ENCODE results near the gene PHOX2A.

The PHOX2A gene

DNA sequence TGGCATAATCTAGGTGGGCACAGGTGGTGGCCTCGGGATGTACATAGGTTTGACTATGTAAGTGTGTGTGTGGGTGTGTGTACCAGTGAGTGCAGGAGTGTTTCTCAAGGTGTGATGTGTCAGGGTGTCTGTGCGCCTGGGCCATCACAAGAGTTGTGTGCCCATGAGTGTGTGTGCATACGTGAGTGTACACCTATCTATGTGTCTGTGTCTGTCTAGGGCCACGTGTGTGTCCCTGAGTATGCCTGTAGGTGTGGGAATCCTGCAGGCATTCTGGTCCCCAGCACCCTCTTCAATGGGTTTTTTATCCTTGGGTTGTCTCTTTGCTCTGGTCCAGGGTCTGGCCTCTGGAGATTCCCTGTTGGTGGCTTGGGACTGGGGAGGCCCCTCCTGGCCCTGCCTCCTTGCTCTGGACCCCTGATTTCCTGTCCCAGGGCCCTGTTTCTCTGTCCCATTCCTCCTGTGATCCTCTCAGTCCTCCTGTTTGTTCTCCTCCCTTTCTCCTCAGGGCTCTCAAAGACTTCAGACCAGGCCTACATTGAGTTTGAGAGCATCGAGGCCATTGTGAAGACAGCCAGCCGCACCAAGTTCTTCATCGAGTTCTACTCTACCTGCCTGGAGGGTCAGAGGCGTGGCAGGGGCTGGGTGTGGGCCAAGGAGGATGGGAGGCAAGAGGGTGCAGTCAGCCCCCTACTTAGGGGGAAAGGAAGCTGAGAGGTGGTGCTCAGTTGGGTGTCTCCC lies 10.0 kb downstream of the PHOX2A start:
- Mint-ChIP-seq H3K9me3 (no peaks in the 10 kb centered on the region), H3K36me3 (ENCODE audit: low read depth) (peaks cover 45% of the 10 kb centered on the region), H3K27ac (no peak overlapping the region), H3K27me3 (ENCODE audit: low read depth) (peaks cover 5% of the 10 kb centered on the region), H3K4me3 (no peak overlapping the region), H3K4me1 (ENCODE audit: low read depth) (peaks cover 2% of the 10 kb centered on the region)
- DNase-seq (ENCODE audit: low spot score), result no peak

DNA sequence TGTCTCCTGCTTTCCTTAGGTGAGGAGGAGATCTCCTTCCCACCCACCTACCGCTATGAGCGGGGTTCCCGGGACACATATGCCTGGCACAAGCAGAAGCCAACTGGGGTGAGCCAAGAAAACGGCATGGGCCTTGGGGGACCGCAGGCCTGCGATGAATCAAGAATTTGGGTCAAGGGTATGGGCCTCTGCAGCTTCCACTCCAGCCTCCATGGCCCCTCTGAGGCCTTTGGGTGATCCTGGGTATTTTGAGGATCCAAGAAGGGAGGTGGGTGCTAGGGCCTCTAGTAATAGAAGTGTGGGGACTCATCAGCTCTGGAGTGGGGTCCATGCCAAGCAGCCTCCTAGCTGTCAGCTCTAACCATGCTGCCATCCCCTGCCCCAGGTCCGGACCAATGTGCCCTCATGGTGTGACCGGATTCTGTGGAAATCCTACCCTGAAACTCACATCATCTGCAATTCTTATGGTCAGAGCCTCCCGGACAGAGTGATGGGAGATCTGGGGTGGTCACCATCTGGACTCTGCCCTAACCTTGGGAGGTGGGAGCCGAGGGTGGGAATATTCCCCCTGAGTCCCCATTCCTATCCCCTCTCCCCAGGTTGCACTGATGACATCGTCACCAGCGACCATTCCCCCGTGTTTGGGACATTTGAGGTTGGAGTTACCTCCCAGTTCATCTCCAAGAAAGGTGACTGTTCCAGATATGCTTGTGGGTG lies 10.8 kb downstream of the PHOX2A start:
- no peaks in the 10 kb centered on the region for H3K4me1 Mint-ChIP-seq (ENCODE audit: low read depth)
- no peak overlapping the region for H3K4me3 Mint-ChIP-seq
- H3K9me3 Mint-ChIP-seq, result no peaks in the 10 kb centered on the region
- no peak overlapping the region for H3K27ac Mint-ChIP-seq
- H3K36me3 Mint-ChIP-seq (ENCODE audit: low read depth), result peaks cover 41% of the 10 kb centered on the region
- peaks cover under 1% of the 10 kb centered on the region for H3K27me3 Mint-ChIP-seq (ENCODE audit: low read depth)
- no peak for DNase-seq (ENCODE audit: low spot score)

DNA sequence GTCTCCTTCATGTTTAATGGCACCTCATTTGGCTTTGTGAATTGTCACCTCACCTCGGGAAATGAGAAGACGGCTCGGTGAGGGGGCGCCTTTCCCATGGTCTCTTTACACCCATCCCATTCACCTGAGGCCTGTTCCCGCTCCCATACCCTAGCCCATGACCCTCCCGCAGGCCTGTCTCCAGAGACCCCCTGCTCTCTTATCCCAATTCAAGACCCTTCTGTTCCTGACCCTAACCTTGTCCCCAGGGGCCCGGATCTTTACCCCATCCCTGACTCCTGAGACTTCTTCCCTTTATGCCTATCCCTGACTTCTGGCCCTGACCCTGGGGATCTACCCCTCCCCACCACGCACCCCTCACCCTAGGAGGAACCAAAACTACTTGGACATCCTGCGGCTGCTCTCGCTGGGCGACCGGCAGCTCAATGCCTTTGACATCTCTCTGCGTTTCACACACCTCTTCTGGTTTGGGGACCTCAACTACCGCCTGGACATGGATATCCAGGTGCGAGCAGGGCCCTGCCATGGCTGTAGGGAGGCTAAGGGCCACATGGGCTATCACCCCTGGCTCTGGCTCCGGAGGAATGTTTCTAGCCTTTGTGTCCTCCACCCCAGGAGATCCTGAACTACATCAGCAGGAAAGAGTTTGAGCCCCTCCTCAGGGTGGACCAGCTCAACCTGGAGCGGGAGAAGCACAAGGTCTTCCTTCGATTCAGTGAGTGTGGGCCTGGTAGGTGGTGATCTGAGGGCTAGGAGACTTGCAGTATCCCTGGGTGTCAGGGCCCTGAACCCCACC lies 11.5 kb downstream of the PHOX2A start:
- H3K4me3 Mint-ChIP-seq, result no peak overlapping the region
- no peaks in the 10 kb centered on the region for H3K4me1 Mint-ChIP-seq (ENCODE audit: low read depth)
- no peaks in the 10 kb centered on the region for H3K27me3 Mint-ChIP-seq (ENCODE audit: low read depth)
- no peak overlapping the region for H3K27ac Mint-ChIP-seq
- H3K9me3 Mint-ChIP-seq, result no peaks in the 10 kb centered on the region
- no peak for DNase-seq (ENCODE audit: low spot score)
- H3K36me3 Mint-ChIP-seq (ENCODE audit: low read depth), result peaks cover 40% of the 10 kb centered on the region

DNA sequence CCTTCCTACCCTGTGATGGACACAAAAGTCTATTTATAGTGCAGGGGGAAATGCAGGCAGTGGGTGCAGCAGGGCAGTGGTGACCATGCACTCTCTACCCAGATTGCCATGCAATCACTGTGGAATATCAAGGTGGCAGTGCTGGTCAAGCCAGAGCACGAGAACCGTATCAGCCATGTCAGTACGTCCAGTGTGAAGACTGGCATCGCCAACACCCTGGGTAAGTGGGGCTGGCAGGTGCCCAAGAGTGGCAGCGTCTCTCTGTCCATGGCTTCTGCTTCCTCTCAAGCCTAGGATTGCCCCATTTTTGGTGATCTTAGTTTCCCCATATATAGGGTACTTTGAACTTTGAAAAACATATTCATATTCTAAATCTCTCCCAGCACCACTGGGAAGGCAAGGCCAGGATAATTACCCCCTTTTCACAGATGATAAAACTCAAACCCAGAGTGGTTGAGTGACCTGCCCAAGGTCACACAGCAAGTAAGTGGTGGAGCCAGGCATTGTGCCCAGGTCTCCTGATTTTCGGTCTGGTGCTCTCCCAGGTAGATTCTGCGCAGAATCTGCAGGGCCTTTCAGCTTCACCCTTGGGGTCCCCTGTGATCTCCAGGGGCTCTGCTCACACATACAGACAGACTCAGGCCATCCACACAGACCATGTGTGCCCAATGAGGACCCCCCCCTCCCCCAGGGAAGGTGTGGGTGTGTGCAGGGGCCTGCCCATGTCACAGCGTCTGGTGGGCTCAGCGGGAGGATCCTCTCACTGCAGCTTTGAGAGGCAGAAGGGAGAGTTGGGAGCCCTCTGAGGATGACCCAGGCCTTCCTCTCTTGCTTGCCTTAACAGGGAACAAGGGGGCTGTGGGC lies 12.3 kb downstream of the PHOX2A start:
- H3K4me1 Mint-ChIP-seq (ENCODE audit: low read depth), result no peaks in the 10 kb centered on the region
- no peak overlapping the region for H3K27ac Mint-ChIP-seq
- peaks cover 38% of the 10 kb centered on the region for H3K36me3 Mint-ChIP-seq (ENCODE audit: low read depth)
- no peak overlapping the region for H3K4me3 Mint-ChIP-seq
- no peak for DNase-seq (ENCODE audit: low spot score)
- no peaks in the 10 kb centered on the region for H3K9me3 Mint-ChIP-seq
- H3K27me3 Mint-ChIP-seq (ENCODE audit: low read depth), result no peaks in the 10 kb centered on the region

DNA sequence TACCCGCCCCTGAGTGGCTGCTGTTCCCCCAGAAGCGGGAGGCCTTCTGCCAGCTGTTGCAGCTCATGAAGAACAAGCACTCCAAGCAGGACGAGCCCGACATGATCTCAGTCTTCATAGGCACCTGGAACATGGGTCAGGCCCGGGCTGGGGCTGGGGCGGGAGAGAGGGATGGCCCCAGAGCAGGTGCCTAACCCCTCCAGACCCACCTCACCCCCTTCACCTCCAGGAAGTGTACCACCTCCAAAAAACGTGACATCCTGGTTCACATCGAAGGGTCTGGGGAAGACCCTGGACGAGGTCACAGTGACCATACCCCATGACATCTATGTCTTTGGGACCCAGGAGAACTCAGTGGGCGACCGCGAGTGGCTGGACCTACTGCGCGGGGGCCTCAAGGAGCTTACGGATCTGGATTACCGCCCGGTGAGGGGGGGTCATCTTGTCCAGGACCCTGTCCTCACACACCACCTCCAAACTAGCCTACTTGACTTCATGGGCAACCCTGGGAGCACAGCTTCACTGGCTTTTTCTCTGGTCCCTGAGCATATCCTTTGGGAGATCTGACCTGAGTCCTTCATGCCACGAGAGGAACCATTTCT lies 13.1 kb downstream of the PHOX2A start:
- no peak for DNase-seq (ENCODE audit: low spot score)
- peaks cover 5% of the 10 kb centered on the region for H3K4me1 Mint-ChIP-seq (ENCODE audit: low read depth)
- no peaks in the 10 kb centered on the region for H3K27me3 Mint-ChIP-seq (ENCODE audit: low read depth)
- H3K36me3 Mint-ChIP-seq (ENCODE audit: low read depth), result peaks cover 36% of the 10 kb centered on the region
- no peak overlapping the region for H3K4me3 Mint-ChIP-seq
- no peak overlapping the region for H3K27ac Mint-ChIP-seq
- no peaks in the 10 kb centered on the region for H3K9me3 Mint-ChIP-seq

DNA sequence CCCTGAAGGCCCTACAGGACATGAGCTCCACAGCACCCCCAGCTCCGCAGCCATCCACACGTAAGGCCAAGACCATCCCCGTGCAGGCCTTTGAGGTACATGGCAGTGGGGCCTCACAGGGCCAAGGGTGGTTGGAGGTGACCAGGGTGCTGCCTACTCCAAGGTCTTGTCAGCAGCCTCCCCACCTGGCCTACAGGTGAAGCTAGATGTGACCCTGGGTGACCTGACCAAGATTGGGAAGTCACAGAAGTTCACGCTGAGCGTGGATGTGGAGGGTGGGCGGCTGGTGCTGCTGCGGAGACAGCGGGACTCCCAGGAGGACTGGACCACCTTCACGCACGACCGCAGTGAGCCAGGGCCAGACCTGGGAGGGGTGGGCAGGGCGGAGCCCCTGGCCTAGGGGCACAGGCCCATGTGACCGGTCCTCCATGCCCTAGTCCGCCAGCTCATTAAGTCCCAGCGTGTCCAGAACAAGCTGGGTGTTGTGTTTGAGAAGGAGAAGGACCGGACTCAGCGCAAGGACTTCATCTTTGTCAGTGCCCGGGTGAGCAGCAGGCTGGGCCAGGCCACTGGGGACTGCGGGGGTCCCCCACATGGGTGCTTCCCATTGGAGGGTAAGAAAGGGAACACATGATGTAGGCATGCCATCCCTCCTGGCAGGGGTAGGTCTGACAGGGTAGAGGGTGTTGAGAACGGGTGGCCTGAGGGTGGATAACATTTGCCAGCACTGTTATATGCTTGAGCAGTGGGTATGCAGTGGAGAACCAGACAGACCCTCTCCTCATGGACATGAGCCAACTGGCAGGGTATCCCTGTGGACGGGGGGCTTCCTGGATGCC lies 13.8 kb downstream of the PHOX2A start:
- peaks cover 13% of the 10 kb centered on the region for H3K4me1 Mint-ChIP-seq (ENCODE audit: low read depth)
- H3K9me3 Mint-ChIP-seq, result no peaks in the 10 kb centered on the region
- DNase-seq (ENCODE audit: low spot score), result no peak
- H3K27me3 Mint-ChIP-seq (ENCODE audit: low read depth), result no peaks in the 10 kb centered on the region
- H3K4me3 Mint-ChIP-seq, result no peak overlapping the region
- H3K36me3 Mint-ChIP-seq (ENCODE audit: low read depth), result peaks cover 37% of the 10 kb centered on the region
- no peak overlapping the region for H3K27ac Mint-ChIP-seq

DNA sequence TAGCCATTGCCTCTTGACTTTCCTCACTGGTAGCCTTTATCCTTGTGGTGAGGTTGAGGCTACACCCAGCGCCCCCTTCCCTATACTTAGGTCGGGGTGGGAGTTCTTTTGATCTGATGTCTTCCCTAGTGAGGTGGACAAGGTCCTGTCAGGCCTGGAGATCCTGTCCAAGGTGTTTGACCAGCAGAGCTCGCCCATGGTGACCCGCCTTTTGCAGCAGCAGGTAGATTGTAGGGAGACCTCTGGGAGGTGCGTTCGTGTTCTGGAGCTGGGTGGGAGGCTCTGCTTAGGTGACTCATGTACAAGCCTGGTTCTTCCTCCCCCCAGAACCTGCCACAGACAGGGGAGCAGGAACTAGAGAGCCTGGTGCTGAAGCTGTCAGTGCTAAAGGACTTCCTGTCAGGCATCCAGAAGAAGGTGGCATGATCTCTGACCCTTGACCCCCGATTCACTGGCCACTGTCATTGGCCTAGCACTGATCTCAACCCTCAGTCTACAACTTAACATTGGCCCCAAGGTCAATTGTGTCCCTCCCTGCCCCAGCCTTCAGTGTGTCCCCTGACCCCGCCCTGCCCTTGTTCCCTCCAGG lies 14.5 kb downstream of the PHOX2A start:
- peaks cover 13% of the 10 kb centered on the region for H3K4me1 Mint-ChIP-seq (ENCODE audit: low read depth)
- no peak for DNase-seq (ENCODE audit: low spot score)
- no peaks in the 10 kb centered on the region for H3K27me3 Mint-ChIP-seq (ENCODE audit: low read depth)
- peaks cover 31% of the 10 kb centered on the region for H3K36me3 Mint-ChIP-seq (ENCODE audit: low read depth)
- no peaks in the 10 kb centered on the region for H3K9me3 Mint-ChIP-seq
- no peak overlapping the region for H3K4me3 Mint-ChIP-seq
- H3K27ac Mint-ChIP-seq, result no peak overlapping the region

DNA sequence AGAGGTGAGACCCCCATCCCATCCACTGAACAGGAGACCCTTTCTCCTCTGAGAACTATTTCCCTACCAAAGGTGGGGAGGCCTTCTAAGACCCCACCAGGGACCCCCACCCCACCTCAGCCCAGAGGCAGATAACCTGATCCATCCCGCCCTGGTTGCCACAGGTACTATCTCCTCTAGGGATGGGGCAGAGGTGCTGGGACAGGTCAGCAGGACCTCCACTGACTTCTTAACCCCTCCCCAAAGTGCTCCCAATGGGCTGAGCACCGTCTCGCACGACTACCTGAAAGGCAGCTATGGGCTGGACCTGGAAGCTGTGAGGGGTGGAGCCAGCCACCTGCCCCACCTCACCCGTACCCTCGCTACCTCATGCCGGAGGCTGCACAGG lies 15.1 kb downstream of the PHOX2A start:
- DNase-seq (ENCODE audit: low spot score), result no peak
- H3K36me3 Mint-ChIP-seq (ENCODE audit: low read depth), result peaks cover 27% of the 10 kb centered on the region
- no peaks in the 10 kb centered on the region for H3K9me3 Mint-ChIP-seq
- H3K27ac Mint-ChIP-seq, result no peak overlapping the region
- H3K4me1 Mint-ChIP-seq (ENCODE audit: low read depth), result peaks cover 13% of the 10 kb centered on the region
- no peaks in the 10 kb centered on the region for H3K27me3 Mint-ChIP-seq (ENCODE audit: low read depth)
- H3K4me3 Mint-ChIP-seq, result no peak overlapping the region

DNA sequence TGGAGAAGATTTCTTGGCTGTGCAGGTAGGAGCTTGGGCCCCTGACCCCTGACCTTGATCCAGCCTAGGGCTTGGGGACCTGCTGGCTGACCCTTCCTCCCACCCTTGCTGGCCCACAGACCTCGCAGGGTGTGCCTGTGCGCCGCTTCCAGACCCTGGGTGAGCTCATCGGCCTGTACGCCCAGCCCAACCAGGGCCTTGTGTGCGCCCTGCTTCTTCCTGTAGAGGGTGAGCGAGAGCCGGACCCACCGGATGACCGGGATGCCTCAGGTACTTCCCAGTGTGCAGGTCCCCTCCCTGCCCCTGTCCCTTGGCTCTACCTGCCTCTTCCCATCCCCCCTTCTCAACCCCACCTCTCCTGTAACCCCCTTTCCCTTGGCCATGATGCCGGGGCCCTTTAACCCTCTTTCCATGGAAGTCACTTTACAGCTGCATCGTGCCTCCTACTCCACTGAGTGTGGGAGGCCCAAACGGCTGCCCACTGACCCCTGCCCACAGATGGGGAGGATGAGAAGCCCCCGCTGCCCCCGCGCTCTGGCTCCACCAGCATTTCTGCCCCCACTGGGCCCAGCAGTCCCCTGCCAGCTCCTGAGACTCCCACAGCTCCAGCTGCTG lies 15.6 kb downstream of the PHOX2A start:
- H3K9me3 Mint-ChIP-seq, result no peaks in the 10 kb centered on the region
- H3K27ac Mint-ChIP-seq, result no peak overlapping the region
- H3K4me1 Mint-ChIP-seq (ENCODE audit: low read depth), result peaks cover 13% of the 10 kb centered on the region
- no peak for DNase-seq (ENCODE audit: low spot score)
- H3K27me3 Mint-ChIP-seq (ENCODE audit: low read depth), result no peaks in the 10 kb centered on the region
- H3K4me3 Mint-ChIP-seq, result no peak overlapping the region
- H3K36me3 Mint-ChIP-seq (ENCODE audit: low read depth), result peaks cover 24% of the 10 kb centered on the region

DNA sequence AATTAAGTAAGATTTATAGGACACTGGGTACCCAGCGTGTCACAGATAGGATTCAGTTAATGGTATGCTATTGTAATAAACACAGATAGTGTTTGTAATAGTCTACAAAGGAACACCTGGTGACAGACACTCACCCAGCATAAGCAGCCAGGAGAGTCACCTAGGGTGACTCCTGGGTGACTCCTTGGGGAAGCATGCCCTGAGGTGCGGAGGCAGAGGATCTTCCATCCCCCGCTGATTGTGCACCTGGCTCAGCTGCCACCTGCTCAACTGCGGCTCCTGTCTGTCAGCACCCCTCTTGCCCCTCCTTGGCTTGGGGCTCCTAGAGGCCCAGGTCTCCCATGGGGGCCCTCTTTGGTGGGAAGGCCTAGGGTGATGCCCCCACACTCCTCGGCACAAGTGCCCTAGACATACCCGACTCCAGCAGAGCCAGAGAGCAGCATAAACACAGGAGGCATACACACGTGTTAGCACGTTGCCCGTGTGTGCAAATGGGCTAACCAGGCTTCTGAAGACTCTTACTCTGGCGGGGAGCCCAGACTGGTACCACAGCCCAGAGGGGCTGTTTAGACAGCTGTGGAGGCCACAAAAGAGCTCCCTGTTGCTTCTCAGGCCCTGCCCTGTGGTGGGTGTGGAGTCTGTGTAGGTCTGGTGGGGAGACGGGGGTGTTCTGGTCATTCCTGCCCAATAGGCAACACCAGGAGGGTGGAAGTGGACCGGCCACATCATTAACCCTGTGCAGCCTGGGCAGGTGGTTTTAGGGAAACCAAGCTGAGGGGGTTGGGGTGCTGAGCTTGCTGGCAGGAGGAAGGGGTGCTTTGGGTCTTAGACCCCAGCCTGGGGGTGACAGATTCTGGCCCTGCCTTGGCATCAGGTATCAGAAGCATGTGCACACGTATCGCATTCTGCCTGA lies 16.4 kb downstream of the PHOX2A start:
- no peak overlapping the region for H3K27ac Mint-ChIP-seq
- no peak for DNase-seq (ENCODE audit: low spot score)
- H3K4me3 Mint-ChIP-seq, result no peak overlapping the region
- peaks cover 22% of the 10 kb centered on the region for H3K36me3 Mint-ChIP-seq (ENCODE audit: low read depth)
- peaks cover 15% of the 10 kb centered on the region for H3K4me1 Mint-ChIP-seq (ENCODE audit: low read depth)
- H3K9me3 Mint-ChIP-seq, result no peaks in the 10 kb centered on the region
- no peaks in the 10 kb centered on the region for H3K27me3 Mint-ChIP-seq (ENCODE audit: low read depth)

DNA sequence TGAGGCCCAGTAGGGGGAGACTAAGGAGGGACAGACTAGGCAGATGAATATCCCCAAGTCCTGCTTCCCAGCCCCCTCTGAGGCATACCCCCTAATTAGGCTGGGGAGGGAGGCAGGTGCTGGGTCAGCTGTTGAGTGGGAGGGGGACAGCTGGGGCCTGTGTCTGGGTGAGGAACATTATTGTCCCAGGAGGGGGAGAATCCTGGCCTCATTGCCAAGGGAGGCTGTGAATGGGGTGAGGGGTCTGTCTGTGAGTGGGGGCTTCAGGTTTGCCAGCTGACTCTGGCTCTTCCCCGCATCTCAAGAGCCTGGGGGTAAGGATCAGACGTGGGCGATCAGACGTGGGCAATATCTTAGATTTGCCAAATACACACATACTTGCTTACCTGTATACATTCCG lies 17.3 kb downstream of the PHOX2A start:
- no peaks in the 10 kb centered on the region for H3K27me3 Mint-ChIP-seq (ENCODE audit: low read depth)
- no peak overlapping the region for H3K4me3 Mint-ChIP-seq
- DNase-seq (ENCODE audit: low spot score), result no peak
- no peaks in the 10 kb centered on the region for H3K9me3 Mint-ChIP-seq
- peaks cover 20% of the 10 kb centered on the region for H3K4me1 Mint-ChIP-seq (ENCODE audit: low read depth)
- no peak overlapping the region for H3K27ac Mint-ChIP-seq
- peaks cover 18% of the 10 kb centered on the region for H3K36me3 Mint-ChIP-seq (ENCODE audit: low read depth)

All from T-helper 2 cell treated with Interferon-gamma antibody and Interleukin-4, amounts not matched to agents 5 μg/mL and 100 μg/mL, for 36 hours (primary cell).